Erythroblast (primary cell): Measurements from ENCODE around the gene ZNF236.

Experiments
- GATA1 ChIP-seq: IDR thresholded peaks from 2 replicates; pipeline ENCODE4 v1.6.1; 2011; ENCODE audit warnings: low read depth, mild to moderate bottlenecking, control low read depth, low read length, moderate library complexity
- POLR2A ChIP-seq: IDR thresholded peaks from 2 replicates; pipeline ENCODE4 v1.6.1; 2011; ENCODE audit warnings: mild to moderate bottlenecking, low read length

DNA sequence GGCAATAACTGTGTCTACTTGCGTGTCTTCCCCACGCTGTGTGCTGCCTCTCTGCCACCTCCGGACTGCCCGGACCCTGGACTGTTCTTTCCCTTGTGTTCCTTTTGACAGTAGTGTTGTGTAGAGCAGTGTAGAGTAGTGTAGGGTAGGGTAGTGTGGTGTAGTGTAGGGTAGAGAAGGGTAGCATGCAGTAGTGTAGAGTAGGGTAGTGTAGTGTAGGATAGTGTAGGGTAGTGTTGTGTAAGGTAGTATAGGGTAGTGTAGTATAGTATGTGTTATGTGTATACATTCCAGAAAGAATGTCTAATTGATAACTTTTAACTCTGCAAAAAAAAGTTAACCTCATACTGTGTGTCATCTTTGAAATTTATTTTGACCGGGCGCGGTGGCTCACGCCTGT, 49.7 kb upstream of the ZNF236 start:
- no peak for TF ChIP-seq POLR2A
- no peak for TF ChIP-seq GATA1
